ENCODE results near the gene NOTCH2. TPM values are rescaled to one million over a fixed set of nuclear protein-coding genes. Genes with fewer than 3 reads are reported as not detected.

NOTCH2 gene
- total and polyA plus RNA-seq, 9 of the 15 experiments (the other 6 are each of a cell fraction or from before 2014, with no cell fraction given), result 0.04 to 1.2 (median 0.28) TPM; not detected in 1

DNA sequence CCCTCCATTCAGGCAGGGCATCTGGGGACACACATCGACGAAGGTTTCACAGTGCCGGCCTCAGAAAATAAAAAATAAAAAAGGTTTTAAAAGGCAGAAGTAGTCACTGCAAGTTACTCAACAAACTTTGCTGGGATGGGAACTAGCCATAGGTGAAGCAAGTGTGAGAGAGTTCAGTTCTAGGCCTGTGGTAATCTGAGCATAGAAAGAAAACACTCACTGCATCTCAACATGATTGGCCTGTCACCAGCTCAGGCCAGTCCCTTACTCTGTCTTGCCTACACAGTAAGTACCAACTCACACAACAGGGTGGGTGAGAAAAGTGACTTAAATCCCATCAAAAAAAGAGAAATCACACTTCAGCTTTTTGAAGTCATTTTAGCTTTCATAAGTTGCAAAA lies 142.9 kb downstream of the NOTCH2 start:
- Histone ChIP-seq H3K4me1 (replicated peaks in 1 of 2; ENCODE audit: control insufficient read depth in 2 of 2, insufficient read depth in 2 of 2, low read length in 2 of 2) (no peaks in the 10 kb centered on the region), H3K4me3 (no peak overlapping the region), H3K27ac (ENCODE audit: extremely low read depth, low read depth, low read length) (no peak overlapping the region), H3K9me3 (replicated peaks; ENCODE audit: control insufficient read depth, insufficient read depth, low read depth, low read length) (no peaks in the 10 kb centered on the region), H3K27me3 (ENCODE audit: control insufficient read depth in 2 of 2, insufficient read depth in 2 of 2, low read length in 2 of 2) (peaks cover 12 to 38% of the 10 kb centered on the region in 2 experiments), H3K4me2 (ENCODE audit: insufficient read depth, low read length) (no peak overlapping the region), H3K9me1 (ENCODE audit: control insufficient read depth, insufficient read depth, low read length) (no peaks in the 10 kb centered on the region), H4K20me1 (replicated peaks; ENCODE audit: control insufficient read depth, insufficient read depth, low read length) (no peaks in the 10 kb centered on the region), H3K79me2 (ENCODE audit: control insufficient read depth, insufficient read depth, low read length) (no peaks in the 10 kb centered on the region), H3K36me3 (ENCODE audit: control insufficient read depth, insufficient read depth, low read length) (no peaks in the 10 kb centered on the region), H3K9ac (ENCODE audit: insufficient read depth in 1 of 2, low read depth in 2 of 2, low read length in 2 of 2) (no peak overlapping the region), H2AFZ (ENCODE audit: low read depth, low read length) (no peak overlapping the region)
- in situ Hi-C loops (cut with MboI), result no loop called here
- POLR2A ChIA-PET, result no interaction called here
- FAIRE-seq, result no peak
- no peak for ATAC-seq
- CTCF ChIA-PET (ENCODE audit: low intra/inter-chr PET ratio), result no interaction called here
- intact Hi-C loops (cut with micrococcal nuclease), result loop anchor here (10.0 kb wide), 1 partner anchor 48 kb away; no protein-coding TSS in a partner anchor
- no TSS peak for BruUV-seq (replicated peaks)
- 0% methylated on average over 3 of the region's 3 CpGs for WGBS (ENCODE audit: insufficient coverage, low coverage, missing lambda C conversion rate)
- no peak for DNase-seq (ENCODE audit: extremely low read depth in 1 of 4, low spot score in 3 of 4)
- no peak for TF ChIP-seq ZNF780A (CRISPR knock-in tag; IDR thresholded peaks at IDR 0.05)
- TF ChIP-seq, protein P1, sequence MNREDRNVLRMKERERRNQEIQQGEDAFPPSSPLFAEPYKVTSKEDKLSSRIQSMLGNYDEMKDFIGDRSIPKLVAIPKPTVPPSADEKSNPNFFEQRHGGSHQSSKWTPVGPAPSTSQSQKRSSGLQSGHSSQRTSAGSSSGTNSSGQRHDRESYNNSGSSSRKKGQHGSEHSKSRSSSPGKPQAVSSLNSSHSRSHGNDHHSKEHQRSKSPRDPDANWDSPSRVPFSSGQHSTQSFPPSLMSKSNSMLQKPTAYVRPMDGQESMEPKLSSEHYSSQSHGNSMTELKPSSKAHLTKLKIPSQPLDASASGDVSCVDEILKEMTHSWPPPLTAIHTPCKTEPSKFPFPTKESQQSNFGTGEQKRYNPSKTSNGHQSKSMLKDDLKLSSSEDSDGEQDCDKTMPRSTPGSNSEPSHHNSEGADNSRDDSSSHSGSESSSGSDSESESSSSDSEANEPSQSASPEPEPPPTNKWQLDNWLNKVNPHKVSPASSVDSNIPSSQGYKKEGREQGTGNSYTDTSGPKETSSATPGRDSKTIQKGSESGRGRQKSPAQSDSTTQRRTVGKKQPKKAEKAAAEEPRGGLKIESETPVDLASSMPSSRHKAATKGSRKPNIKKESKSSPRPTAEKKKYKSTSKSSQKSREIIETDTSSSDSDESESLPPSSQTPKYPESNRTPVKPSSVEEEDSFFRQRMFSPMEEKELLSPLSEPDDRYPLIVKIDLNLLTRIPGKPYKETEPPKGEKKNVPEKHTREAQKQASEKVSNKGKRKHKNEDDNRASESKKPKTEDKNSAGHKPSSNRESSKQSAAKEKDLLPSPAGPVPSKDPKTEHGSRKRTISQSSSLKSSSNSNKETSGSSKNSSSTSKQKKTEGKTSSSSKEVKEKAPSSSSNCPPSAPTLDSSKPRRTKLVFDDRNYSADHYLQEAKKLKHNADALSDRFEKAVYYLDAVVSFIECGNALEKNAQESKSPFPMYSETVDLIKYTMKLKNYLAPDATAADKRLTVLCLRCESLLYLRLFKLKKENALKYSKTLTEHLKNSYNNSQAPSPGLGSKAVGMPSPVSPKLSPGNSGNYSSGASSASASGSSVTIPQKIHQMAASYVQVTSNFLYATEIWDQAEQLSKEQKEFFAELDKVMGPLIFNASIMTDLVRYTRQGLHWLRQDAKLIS (CRISPR knock-in tag; IDR thresholded peaks at IDR 0.05), result no peak
- TF ChIP-seq ZBTB7A (IDR thresholded peaks at IDR 0.05; ENCODE audit: borderline replicate concordance, control insufficient read depth, low read depth, low read length), result no peak

Data from K562 (cell line).